ENCODE data around the gene DCLRE1B. TPM values are rescaled to one million over a fixed set of nuclear protein-coding genes. Genes with fewer than 3 reads are reported as not detected.

Gene DCLRE1B
- total and polyA plus RNA-seq, 9 of the 15 experiments (the other 6 are each of a cell fraction or from before 2014, with no cell fraction given): 10.6 to 28.8 (median 17.2) TPM

DNA sequence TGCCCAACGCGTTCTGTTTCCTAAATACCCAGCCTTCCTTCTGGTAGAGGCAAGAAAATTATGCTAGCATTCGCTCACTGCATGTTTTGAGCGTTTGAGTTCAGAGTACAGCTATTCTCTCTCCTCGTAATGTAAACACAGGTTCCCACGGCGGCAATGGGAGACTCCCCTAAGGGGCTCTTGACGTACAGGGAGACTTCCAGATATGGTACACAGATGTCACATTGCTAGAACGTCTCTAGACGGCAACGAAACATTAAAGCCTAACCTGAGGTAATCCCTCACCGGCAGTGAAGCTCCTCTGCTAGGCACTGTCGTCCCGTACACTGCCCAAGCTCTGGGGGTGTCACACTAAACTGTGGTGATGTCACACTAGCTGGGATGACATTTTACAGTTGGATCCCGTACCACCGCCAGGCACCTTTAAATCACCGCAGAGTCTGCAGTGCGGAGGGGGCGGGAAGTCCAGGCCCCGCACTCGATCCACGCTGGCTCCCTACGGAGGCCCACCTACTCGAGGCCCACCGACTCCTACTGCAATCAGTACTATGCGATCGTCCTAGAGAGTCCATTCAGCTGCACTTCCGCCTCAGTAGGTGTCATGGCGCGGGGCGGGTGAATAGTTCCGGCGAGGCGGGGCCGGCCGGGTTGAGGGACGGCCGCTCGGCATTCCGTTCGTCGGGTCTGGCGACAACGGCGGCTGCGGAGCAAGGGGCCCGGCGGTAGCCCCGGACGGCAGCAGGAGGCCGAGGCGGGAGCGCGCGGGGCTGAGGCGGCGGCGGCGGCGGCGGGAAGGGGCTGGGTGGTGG lies 24.0 kb downstream of the DCLRE1B start, which contains the start of gene HIPK1 (continued):
- TF ChIP-seq SRSF3 (IDR thresholded peaks at IDR 0.05; ENCODE audit: insufficient read depth, low read length) (no peak), GTF2F1 (IDR thresholded peaks at IDR 0.05; ENCODE audit: low read depth, low read length) (no peak), SRSF7 (optimal IDR thresholded peaks at IDR 0.05; ENCODE audit: low read depth, low read length) (no peak), ZNF696 (CRISPR knock-in tag; conservative IDR thresholded peaks at IDR 0.05) (no peak), PRPF4 (IDR thresholded peaks at IDR 0.05; ENCODE audit: insufficient read depth, low read depth, low read length, poor library complexity, severe bottlenecking) (no peak), ARHGAP35 (IDR thresholded peaks at IDR 0.05; ENCODE audit: partially characterized antibody) (no peak), ZNF133 (CRISPR knock-in tag; IDR thresholded peaks at IDR 0.05) (no peak), BMI1 (IDR thresholded peaks at IDR 0.05; ENCODE audit: low read length) (0 out of 2 replicates have a peak, but pooled peaks have one; percentile 35), ETV1 (tag; conservative IDR thresholded peaks at IDR 0.05; ENCODE audit: low read depth) (peak; percentile 95), SMARCC2 (IDR thresholded peaks at IDR 0.05; ENCODE audit: low read depth) (peak; percentile 55; the same call in 1 of the 2 replicates), ZNF586 (CRISPR knock-in tag; conservative IDR thresholded peaks at IDR 0.05) (no peak), MEF2D (tag; conservative IDR thresholded peaks at IDR 0.05; ENCODE audit: low read depth) (no peak; the same call in 1 of the 2 replicates), POLR2G (IDR thresholded peaks at IDR 0.05; ENCODE audit: low read depth, low read length) (peak; percentile 88), U2AF1 (optimal IDR thresholded peaks at IDR 0.05; ENCODE audit: low read depth, low read length) (peak; percentile 3), CTBP1 (IDR thresholded peaks at IDR 0.05; ENCODE audit: borderline replicate concordance) (peak; percentile 83; the same call in 1 of the 2 replicates), HIVEP1 (CRISPR knock-in tag; IDR thresholded peaks at IDR 0.05) (no peak), ZNF445 (CRISPR knock-in tag; IDR thresholded peaks at IDR 0.05; ENCODE audit: low read depth) (no peak), BHLHE40 (IDR thresholded peaks at IDR 0.05; ENCODE audit: low read length) (peak; percentile 48), ZNF23 (CRISPR knock-in tag; IDR thresholded peaks at IDR 0.05) (no peak), ZNF408 (CRISPR knock-in tag; IDR thresholded peaks at IDR 0.05; ENCODE audit: low read depth) (no peak), ZNF324 (CRISPR knock-in tag; IDR thresholded peaks at IDR 0.05) (peak; percentile 56; the same call in 1 of the 2 replicates), TBP (optimal IDR thresholded peaks at IDR 0.05; ENCODE audit: low read depth, low read length) (peak; percentile 55), LEF1 (IDR thresholded peaks at IDR 0.05) (peak; percentile 54)
- TF ChIP-seq, protein P1, sequence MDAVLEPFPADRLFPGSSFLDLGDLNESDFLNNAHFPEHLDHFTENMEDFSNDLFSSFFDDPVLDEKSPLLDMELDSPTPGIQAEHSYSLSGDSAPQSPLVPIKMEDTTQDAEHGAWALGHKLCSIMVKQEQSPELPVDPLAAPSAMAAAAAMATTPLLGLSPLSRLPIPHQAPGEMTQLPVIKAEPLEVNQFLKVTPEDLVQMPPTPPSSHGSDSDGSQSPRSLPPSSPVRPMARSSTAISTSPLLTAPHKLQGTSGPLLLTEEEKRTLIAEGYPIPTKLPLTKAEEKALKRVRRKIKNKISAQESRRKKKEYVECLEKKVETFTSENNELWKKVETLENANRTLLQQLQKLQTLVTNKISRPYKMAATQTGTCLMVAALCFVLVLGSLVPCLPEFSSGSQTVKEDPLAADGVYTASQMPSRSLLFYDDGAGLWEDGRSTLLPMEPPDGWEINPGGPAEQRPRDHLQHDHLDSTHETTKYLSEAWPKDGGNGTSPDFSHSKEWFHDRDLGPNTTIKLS (IDR thresholded peaks at IDR 0.05; ENCODE audit: borderline replicate concordance, low read depth): peak; percentile 86
- TF ChIP-seq, protein P2, sequence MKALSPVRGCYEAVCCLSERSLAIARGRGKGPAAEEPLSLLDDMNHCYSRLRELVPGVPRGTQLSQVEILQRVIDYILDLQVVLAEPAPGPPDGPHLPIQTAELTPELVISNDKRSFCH (CRISPR knock-in tag; IDR thresholded peaks at IDR 0.05): no peak
- TF ChIP-seq, protein P2 (tag; IDR thresholded peaks at IDR 0.05): peak; percentile 92; the same call in 1 of the 2 replicates
- TF ChIP-seq, protein P3, sequence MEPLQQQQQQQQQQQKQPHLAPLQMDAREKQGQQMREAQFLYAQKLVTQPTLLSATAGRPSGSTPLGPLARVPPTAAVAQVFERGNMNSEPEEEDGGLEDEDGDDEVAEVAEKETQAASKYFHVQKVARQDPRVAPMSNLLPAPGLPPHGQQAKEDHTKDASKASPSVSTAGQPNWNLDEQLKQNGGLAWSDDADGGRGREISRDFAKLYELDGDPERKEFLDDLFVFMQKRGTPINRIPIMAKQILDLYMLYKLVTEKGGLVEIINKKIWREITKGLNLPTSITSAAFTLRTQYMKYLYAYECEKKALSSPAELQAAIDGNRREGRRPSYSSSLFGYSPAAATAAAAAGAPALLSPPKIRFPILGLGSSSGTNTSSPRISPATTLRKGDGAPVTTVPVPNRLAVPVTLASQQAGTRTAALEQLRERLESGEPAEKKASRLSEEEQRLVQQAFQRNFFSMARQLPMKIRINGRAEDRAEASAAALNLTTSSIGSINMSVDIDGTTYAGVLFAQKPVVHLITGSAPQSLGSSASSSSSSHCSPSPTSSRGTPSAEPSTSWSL (CRISPR knock-in tag; IDR thresholded peaks at IDR 0.05; ENCODE audit: borderline replicate concordance): no peak

Data from K562 (cell line).